HEK293 (cell line): ENCODE data around the gene CHD2.

Experiments used
- CTCF ChIP-seq: fragments of 450-650 bp; formaldehyde crosslinking; IDR thresholded peaks from 2 replicates; pipeline ENCODE4 v1.5.1; 2016; ENCODE audit warnings: missing biosample characterization, missing genetic modification characterization
- REST ChIP-seq: fragments of 450-650 bp; formaldehyde crosslinking; IDR thresholded peaks from 2 replicates; pipeline ENCODE4 v1.5.1; 2016; ENCODE audit warnings: missing biosample characterization, missing genetic modification characterization
- ZBTB17 ChIP-seq: fragments of 450-650 bp; formaldehyde crosslinking; IDR thresholded peaks from 2 replicates; pipeline ENCODE4 v1.5.1; 2016; ENCODE audit warnings: missing biosample characterization, missing genetic modification characterization
- ZNF24 ChIP-seq: fragments of 450-650 bp; formaldehyde crosslinking; IDR thresholded peaks from 2 replicates; pipeline ENCODE4 v1.5.1; 2016; ENCODE audit warnings: missing biosample characterization, missing genetic modification characterization

DNA sequence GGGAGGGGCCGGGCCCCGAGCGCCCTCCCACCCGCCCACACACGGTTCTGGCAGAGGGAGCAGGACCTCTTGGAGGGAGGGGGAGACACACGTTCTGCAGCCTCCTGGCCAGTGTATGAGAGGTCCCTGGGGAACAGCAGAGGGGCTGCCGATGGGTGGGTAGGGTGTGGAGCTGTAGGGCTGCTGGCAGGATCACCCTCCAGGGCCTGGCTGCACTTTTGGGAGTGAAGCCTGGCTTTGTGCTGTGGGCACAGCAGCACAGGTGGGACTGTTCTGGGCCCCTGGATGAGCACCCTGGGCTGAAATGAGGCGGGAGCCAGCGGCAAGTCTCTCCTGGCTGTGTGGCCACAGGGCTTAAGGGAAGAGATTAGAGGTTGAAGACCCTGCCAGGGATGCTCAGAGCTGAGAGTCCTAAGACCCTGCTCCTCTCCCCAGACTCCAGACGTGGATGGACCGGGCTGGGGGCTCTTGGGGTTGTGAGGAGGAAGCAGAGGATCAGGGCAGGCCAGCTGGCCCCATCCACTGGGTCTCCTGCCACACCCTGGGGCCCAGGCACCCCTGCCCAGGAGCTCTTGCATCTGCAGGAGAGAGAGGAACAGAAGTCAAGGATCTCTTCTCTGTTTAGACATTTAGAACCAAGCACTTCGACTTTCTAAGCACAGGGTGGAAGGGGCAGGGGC is 143.6 kb downstream of the CHD2 start:
- TF ChIP-seq ZBTB17 (tag by site-specific recombination), result no peak
- no peak for TF ChIP-seq CTCF
- no peak for TF ChIP-seq REST
- TF ChIP-seq ZNF24 (tag by site-specific recombination), result no peak
